Skeletal muscle satellite cell (primary cell): ENCODE measurements around the gene NAA40.
A peak's percentile ranks its signal among the peaks of the same experiment; 100 is the strongest.
"Not testable (repeated sequence)": the region's sequence is repeated elsewhere in the genome, so short reads cannot be mapped to it uniquely, and the experiment has no call there.

Experiments
- H3K27me3 ChIP-seq: 2 replicates; pipeline ENCODE4 v1.7.0; 2013; ENCODE audit warnings: low read length; ENCODE audit not compliant: control insufficient read depth, insufficient read depth
- H3K36me3 ChIP-seq: 2 replicates; pipeline ENCODE4 v1.7.0; 2013; ENCODE audit warnings: mild to moderate bottlenecking, control low read depth, low read length; ENCODE audit not compliant: insufficient read depth
- H3K4me1 ChIP-seq: 2 replicates; pipeline ENCODE4 v1.7.0; 2013; ENCODE audit warnings: low read length; ENCODE audit not compliant: control insufficient read depth, insufficient read depth
- H3K4me2 ChIP-seq: 2 replicates; pipeline ENCODE4 v1.7.0; 2013; ENCODE audit warnings: mild to moderate bottlenecking, low read length
- H3K4me3 ChIP-seq: 2 replicates; pipeline ENCODE4 v1.7.0; 2013; ENCODE audit warnings: low read length
- H3K9ac ChIP-seq: 2 replicates; pipeline ENCODE4 v1.7.0; 2013; ENCODE audit warnings: mild to moderate bottlenecking, low read depth, low read length, moderate library complexity
- H3K9me3 ChIP-seq: replicated peaks from 2 replicates; pipeline ENCODE4 v1.7.0; 2013; ENCODE audit warnings: mild to moderate bottlenecking, control low read depth, low read length

Gene NAA40

GRCh38 chr11:63944987-63945386 lies 6.2 kb downstream of the NAA40 start:
- Histone ChIP-seq H3K27me3 (no peaks in the 10 kb centered on the region), H3K4me2 (peak overlapping the region; percentile 58), H3K9me3 (no peaks in the 10 kb centered on the region), H3K4me1 (peaks cover 11% of the 10 kb centered on the region), H3K4me3 (peak overlapping the region; percentile 9), H3K36me3 (peaks cover 16% of the 10 kb centered on the region), H3K9ac (peak overlapping the region; percentile 42)

DNA sequence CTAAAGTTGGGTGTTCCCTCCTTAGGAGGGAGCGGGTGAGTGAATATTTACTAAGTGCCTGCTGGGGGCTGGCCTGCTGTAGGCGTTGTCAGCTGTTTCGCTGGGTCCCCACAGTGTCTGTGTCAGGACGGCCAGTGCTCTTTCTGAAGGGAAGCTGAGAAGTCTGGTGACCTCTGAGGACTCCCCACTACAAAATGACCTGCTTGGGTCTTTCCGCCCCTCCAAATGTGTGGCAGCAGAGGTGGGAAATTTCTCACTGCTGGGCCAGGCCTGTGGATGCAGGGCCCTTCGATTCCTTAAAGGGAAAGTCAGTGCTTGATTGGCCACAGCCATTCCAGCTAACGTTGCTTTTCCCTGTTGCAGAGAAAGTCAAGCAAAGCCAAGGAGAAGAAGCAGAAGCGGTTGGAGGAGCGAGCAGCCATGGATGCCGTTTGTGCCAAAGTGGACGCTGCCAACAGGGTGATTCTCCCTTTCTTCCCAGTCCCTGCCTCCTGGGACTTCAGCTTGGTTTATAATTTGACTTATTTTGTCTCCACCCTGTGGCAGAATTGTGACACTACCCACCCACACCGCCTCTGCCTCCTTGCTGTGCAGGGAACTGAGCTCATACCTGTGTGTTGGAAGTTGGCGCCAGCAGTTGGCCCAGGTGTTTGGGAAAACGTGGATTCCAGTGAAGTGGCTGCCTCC lies 6.8 kb downstream of the NAA40 start:
- Histone ChIP-seq H3K36me3 (peaks cover 17% of the 10 kb centered on the region), H3K9ac (peak overlapping the region; percentile 42)

DNA sequence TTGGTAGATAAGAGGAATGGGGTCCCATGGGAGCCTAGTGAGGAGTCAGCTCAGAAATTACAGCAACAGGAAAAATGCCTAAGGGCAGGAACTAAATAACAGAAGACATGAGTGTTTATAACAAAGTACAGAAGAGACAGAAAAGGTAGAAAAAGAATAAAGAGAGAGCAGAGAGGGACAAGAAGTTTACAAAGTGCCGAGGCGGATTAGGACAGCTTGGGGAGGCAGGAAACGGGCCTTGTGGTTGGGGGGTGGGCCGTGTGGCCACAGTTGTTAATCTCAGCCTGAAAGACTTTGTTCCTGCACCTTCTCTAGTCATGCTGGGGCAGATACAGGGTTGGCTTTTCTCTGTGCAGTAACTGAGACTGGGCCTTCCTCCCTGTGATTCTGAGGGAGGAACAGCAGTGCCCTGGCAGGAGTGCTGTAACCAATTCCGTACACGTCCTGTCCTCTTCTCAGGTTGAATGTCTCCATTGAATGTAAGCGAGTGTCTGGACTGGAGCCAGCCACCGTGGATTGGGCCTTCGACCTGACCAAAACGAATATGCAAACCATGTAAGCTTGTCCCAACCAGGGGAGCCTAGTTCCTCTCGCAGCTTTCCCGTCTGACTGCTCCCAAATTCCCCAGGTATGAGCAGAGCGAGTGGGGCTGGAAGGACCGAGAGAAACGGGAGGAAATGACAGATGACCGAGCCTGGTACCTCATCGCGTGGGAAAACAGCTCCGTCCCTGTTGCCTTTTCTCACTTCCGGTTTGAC lies 13.2 kb downstream of the NAA40 start:
- H3K9me3 ChIP-seq = no peaks in the 10 kb centered on the region
- H3K36me3 ChIP-seq = peaks cover 54% of the 10 kb centered on the region
- no peak overlapping the region for H3K4me2 ChIP-seq
- H3K4me3 ChIP-seq = no peak overlapping the region
- H3K4me1 ChIP-seq = no peaks in the 10 kb centered on the region
- H3K9ac ChIP-seq = no peak overlapping the region
- H3K27me3 ChIP-seq = no peaks in the 10 kb centered on the region

More for the DNA sequence above, 6.8 kb downstream of the NAA40 start:
- Histone ChIP-seq H3K4me2 (peak overlapping the region; percentile 58), H3K4me3 (peak overlapping the region; percentile 9), H3K4me1 (peaks cover 11% of the 10 kb centered on the region), H3K27me3 (no peaks in the 10 kb centered on the region), H3K9me3 (no peaks in the 10 kb centered on the region)

DNA sequence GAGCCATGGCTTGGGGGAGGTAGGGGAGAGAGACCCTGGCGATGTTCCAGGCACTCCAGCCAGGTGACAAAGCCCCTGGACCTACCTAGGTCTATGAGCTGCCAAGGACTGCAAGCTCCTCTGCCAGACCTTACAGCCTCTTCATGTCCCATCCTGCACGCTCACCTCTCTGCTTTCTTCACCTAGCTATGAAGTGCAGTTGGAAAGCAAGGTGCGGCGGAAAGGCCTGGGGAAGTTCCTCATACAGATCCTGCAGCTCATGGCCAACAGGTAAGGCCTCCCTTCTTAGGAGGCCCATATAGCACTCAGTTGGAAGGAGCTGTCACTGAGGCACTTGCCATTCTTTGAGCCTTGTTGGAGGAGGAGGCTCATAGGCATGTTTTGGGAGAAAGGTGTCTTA lies 13.8 kb downstream of the NAA40 start:
- Histone ChIP-seq H3K4me3 (no peak overlapping the region), H3K27me3 (no peaks in the 10 kb centered on the region), H3K4me2 (no peak overlapping the region), H3K36me3 (peaks cover 53% of the 10 kb centered on the region), H3K9me3 (no peaks in the 10 kb centered on the region), H3K4me1 (no peaks in the 10 kb centered on the region), H3K9ac (no peak overlapping the region)

- H3K9ac ChIP-seq = no peak overlapping the region
- H3K9me3 ChIP-seq = no peaks in the 10 kb centered on the region
- peaks cover 14% of the 10 kb centered on the region for H3K4me1 ChIP-seq
- no peak overlapping the region for H3K4me2 ChIP-seq
- H3K4me3 ChIP-seq = no peak overlapping the region
- peaks cover 33% of the 10 kb centered on the region for H3K36me3 ChIP-seq
- H3K27me3 ChIP-seq = no peaks in the 10 kb centered on the region
Measured at GRCh38 chr11:63958008-63958407, 19.2 kb downstream of the NAA40 start.

DNA sequence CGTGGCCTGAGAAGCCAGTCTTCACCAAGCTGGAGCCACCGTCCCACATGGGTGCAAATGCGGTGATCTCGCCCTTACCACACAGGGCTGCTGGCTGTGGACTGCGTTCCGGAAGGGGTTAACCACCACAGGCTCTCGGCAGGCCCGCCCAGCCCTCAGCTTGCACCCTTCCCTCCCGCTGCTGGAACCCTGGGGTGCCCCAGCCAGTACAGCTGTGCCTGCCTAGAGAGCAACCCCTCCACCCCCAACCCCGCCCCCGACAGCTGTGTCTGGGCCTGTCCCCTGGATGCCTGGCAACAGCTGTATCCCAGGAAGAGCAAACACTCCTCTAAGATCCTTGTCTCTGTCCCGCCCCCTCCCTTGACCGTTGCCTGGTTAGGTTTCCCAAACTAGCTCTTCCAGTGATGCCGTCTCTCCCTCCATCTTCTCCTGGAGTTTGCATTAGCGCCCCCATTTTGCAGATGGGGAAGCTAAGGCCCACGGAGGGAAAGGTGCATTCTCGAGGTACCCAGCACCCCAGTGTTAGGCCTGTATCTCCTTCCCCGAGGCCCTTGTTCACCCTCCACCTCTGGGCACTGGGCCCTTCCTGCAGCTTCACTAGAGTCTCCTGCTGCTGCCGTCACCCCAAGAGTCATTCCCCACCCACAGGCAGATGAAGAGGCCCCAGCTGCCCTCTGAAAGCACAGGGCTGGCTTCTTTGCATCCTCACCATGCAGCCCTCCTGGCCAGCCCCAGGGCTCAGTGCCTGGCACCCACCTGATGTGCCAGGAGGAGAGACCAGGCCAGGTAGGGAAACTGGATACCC lies 23.0 kb downstream of the NAA40 start:
- Histone ChIP-seq H3K9me3 (no peaks in the 10 kb centered on the region), H3K27me3 (no peaks in the 10 kb centered on the region), H3K4me2 (peak overlapping the region; percentile 54), H3K36me3 (no peaks in the 10 kb centered on the region), H3K4me1 (peaks cover 14% of the 10 kb centered on the region), H3K9ac (no peak overlapping the region), H3K4me3 (no peak overlapping the region)

- not testable (repeated sequence) for H3K4me3 ChIP-seq, H3K36me3 ChIP-seq, H3K9ac ChIP-seq, H3K27me3 ChIP-seq, H3K9me3 ChIP-seq, H3K4me2 ChIP-seq
- H3K4me1 ChIP-seq = peaks cover 14% of the 10 kb centered on the region
Measured at GRCh38 chr11:63963895-63964294, 25.1 kb downstream of the NAA40 start.

- Histone ChIP-seq H3K36me3 (no peaks in the 10 kb centered on the region), H3K4me2 (no peak overlapping the region), H3K27me3 (no peaks in the 10 kb centered on the region), H3K9me3 (no peaks in the 10 kb centered on the region), H3K4me3 (no peak overlapping the region), H3K9ac (no peak overlapping the region), H3K4me1 (peaks cover 8% of the 10 kb centered on the region)
Measured at GRCh38 chr11:63966444-63966843, 27.6 kb downstream of the NAA40 start.

DNA sequence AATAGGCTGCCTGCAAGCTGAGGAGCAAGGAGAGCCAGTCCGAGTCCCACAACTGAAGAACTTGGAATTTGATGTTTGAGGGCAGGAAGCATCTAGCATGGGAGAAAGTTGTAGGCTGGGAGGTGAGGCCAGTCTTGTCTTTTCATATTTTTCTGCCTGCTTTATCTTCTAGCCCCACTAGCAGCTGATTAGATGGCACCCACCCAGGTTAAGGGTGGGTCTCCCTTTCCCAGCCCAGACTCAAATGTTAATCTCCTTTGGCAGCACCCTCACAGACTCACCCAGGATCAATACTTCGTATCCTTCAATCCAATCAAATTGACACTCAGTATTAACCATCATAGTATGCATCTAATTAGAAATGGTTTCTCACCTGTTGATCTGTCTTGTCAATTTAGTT lies 30.7 kb downstream of the NAA40 start:
- Histone ChIP-seq H3K9ac (no peak overlapping the region), H3K36me3 (no peaks in the 10 kb centered on the region), H3K27me3 (no peaks in the 10 kb centered on the region)

DNA sequence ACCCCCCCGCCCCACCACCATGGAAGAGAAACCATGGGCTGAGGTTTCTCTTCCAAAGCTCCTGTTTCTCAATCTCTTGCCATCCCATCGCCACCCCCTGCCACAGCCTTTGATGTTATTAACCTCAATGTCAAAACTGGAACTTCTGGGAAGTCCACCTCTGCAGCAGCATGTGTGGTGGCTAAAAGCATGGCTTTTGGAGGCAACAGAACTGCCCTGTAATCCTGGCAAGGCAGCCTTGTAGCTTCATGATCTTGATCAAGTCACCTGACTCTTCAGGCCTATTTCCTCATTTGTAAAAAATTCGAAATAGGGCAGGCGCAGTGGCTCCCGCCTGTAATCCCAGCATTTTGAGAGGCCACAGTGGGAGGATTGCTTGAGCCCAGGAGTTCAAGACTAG lies 32.1 kb downstream of the NAA40 start:
- Histone ChIP-seq H3K36me3 (no peaks in the 10 kb centered on the region), H3K9me3 (no peaks in the 10 kb centered on the region), H3K9ac (no peak overlapping the region), H3K4me2 (no peak overlapping the region), H3K4me3 (no peak overlapping the region), H3K27me3 (no peaks in the 10 kb centered on the region), H3K4me1 (peaks cover 3% of the 10 kb centered on the region)

More for the DNA sequence above, 30.7 kb downstream of the NAA40 start:
- Histone ChIP-seq H3K4me3 (no peak overlapping the region), H3K9me3 (no peaks in the 10 kb centered on the region), H3K4me2 (no peak overlapping the region), H3K4me1 (no peaks in the 10 kb centered on the region)

DNA sequence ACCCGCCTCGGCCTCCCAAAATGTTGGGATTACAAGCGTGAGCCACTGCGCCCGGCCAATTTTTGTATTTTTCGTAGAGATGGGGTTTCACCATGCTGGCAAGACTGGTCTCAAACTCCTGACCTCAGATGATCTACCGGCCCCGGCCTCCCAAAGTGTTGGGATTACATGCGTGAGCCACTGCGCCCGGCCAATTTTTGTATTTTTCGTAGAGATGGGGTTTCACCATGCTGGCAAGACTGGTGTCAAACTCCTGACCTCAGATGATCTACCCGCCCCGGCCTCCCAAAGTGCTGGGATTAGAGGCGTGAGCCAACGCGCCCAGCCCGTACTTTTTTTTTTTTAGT lies 35.1 kb downstream of the NAA40 start:
- not testable (repeated sequence) for H3K27me3 ChIP-seq, H3K9me3 ChIP-seq, H3K9ac ChIP-seq
- peak overlapping the region; percentile 50 for H3K4me3 ChIP-seq
- H3K4me2 ChIP-seq = peak overlapping the region; percentile 65
- H3K36me3 ChIP-seq = peaks cover 13% of the 10 kb centered on the region
- peaks cover 18% of the 10 kb centered on the region for H3K4me1 ChIP-seq
